ENCODE measurements around the gene TET2. TPM values are rescaled to one million over a fixed set of nuclear protein-coding genes. Genes with fewer than 3 reads are reported as not detected.
"Not testable (repeated sequence)": the region's sequence is repeated elsewhere in the genome, so short reads cannot be mapped to it uniquely, and the experiment has no call there.

Gene TET2
- total RNA-seq, 1 donor: 18.1 TPM

DNA sequence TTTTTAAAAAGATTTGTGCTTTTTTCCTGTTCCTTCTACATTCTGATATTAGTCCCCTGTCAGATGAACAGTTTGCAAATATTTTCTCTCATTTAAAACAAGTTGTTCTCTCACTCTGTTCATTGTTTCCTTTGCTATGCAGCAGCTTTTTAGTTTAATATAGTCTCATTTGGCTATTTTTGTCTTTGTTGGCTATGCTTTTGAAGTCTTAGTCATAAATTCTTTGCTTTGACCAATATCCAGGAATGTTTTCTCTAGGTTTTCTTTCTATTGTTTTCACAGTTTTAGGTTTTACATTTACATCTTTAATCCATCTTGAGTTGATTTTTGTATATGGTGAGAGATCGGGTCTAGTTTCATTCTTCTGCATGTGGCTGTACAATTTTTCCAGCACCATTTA is 136.8 kb downstream of the TET2 start:
- no peak for DNase-seq (ENCODE audit: low read depth)
- TF ChIP-seq, protein P1, sequence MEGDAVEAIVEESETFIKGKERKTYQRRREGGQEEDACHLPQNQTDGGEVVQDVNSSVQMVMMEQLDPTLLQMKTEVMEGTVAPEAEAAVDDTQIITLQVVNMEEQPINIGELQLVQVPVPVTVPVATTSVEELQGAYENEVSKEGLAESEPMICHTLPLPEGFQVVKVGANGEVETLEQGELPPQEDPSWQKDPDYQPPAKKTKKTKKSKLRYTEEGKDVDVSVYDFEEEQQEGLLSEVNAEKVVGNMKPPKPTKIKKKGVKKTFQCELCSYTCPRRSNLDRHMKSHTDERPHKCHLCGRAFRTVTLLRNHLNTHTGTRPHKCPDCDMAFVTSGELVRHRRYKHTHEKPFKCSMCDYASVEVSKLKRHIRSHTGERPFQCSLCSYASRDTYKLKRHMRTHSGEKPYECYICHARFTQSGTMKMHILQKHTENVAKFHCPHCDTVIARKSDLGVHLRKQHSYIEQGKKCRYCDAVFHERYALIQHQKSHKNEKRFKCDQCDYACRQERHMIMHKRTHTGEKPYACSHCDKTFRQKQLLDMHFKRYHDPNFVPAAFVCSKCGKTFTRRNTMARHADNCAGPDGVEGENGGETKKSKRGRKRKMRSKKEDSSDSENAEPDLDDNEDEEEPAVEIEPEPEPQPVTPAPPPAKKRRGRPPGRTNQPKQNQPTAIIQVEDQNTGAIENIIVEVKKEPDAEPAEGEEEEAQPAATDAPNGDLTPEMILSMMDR (IDR thresholded peaks at IDR 0.05; ENCODE audit: insufficient read depth, low read depth, low read length): no peak

DNA sequence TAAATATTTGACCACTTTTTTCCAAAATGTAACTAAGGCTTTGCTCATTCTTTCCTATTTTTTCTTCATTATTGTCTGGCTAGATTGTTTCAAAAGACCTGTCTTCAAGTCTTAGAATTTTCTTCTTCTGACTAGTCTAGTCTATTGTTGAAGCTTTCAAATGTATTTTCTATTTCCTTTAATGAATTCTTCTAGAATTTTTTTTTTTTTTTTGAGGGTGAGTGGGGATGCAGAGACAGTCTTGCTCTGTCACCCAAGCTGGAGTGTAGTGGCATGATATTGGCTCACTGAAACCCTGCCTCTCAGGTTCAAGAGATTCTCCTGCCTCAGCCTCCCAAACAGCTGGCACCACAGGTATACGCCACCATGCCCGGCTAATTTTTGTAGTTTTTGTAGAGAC is 141.4 kb downstream of the TET2 start:
- H3K4me3 ChIP-seq (ENCODE audit: low read depth, low read length): no peak overlapping the region
- DNase-seq (ENCODE audit: low read depth): no peak
- TF ChIP-seq, protein P1 (IDR thresholded peaks at IDR 0.05; ENCODE audit: insufficient read depth, low read depth, low read length): no peak

More for the DNA sequence above, 136.8 kb downstream of the TET2 start:
- H3K4me3 ChIP-seq (ENCODE audit: low read depth, low read length): no peak overlapping the region

DNA sequence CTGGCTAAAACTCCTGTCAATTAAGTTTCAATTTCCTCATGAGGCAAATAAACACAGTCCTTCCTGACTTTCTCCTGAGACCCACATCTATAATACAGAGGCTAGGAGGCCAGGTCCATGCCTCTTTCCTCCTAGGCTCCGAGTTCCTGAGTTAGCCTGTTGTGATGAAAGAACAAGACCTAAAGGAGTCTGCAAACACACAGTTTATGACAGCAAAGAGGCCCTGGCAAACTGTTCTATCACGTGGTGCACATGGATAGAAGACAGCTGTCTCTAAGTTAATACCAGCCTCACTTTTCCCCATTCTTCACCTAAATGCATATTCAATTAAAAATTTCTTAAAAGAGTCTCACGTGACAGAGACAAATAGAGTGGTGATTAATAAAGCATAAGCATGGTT is 145.2 kb downstream of the TET2 start:
- TF ChIP-seq, protein P1 (IDR thresholded peaks at IDR 0.05; ENCODE audit: insufficient read depth, low read depth, low read length): no peak
- H3K4me3 ChIP-seq (ENCODE audit: low read depth, low read length): no peak overlapping the region
- DNase-seq (ENCODE audit: low read depth): peak; percentile 13

DNA sequence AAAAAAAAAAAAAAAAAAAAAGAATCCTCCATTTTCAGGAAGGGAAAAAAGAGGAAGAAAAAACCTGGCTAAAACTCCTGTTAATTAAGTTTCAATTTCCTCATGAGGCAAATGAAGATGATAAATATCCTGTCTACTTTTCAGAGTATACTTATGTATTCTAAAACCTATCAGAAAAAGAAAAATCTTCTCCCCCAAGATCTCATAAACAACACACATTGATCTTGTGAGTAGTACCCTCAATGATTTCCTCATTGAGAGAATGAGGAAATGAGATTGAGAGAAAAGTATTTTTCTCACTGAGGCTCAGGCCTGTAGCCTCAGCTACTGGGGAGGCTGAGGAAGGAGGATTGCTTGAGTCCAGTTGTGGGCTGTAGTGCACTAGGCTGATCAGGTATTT is 146.7 kb downstream of the TET2 start:
- TF ChIP-seq, protein P1 (IDR thresholded peaks at IDR 0.05; ENCODE audit: insufficient read depth, low read depth, low read length): no peak
- no peak for DNase-seq (ENCODE audit: low read depth)
- no peak overlapping the region for H3K4me3 ChIP-seq (ENCODE audit: low read depth, low read length)

DNA sequence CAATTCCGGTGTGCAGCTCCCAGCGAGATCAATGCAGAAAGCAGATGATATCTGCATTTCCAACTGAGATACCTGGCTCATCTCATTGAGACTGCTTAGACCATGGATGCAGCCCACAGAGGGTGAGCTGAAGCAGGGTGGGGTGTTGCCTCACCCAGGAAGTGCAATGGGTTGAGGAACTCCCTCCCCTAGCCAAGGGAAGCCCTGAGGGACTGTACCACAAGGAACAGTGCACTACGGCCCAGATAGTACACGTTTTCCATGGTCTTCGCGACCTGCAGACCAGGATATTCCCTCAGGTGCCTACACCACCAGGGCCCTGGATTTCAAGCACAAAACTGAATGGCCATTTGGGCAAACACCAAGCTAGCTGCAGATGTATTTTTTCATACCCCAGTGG is 150.0 kb downstream of the TET2 start:
- no peak for DNase-seq (ENCODE audit: low read depth)
- TF ChIP-seq, protein P1 (IDR thresholded peaks at IDR 0.05; ENCODE audit: insufficient read depth, low read depth, low read length): no peak
- no peak overlapping the region for H3K4me3 ChIP-seq (ENCODE audit: low read depth, low read length)

DNA sequence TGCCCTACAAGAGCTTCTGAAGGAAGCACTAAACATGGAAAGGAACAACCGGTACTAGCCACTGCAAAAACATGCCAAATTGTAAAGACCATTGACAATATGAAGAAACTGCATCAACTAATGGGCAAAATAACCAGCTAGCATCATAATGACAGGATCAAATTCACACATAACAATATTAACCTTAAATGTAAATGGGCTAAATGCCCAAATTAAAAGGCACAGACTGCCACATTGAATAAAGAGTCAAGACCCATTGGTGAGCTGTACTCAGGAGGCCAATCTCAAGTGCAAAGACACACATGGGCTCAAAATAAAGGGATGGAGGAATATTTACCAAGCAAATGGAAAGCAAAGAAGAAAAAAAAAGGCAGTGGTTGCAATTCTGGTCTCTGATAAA is 152.4 kb downstream of the TET2 start:
- DNase-seq (ENCODE audit: low read depth); H3K4me3 ChIP-seq (ENCODE audit: low read depth, low read length): not testable (repeated sequence)

DNA sequence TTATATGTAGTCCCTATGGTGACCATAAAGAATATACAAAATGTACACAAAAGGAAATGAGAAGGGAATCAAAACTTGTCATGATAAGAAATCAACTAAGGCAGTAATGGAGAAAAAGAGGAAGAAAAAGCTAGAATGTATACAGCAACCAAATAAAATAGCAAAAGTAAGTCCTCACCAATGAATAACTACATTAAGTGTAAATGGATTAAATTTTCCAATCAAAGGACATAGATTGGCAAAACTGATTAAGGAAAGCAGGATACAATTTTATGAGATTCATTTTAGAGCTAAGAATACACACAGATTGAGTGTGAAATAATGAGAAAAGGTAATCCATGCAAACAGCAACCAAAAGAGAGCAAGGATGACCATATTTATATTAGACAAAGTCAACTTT is 157.4 kb downstream of the TET2 start:
- no peak for DNase-seq (ENCODE audit: low read depth)
- H3K4me3 ChIP-seq (ENCODE audit: low read depth, low read length): no peak overlapping the region
- TF ChIP-seq, protein P1 (IDR thresholded peaks at IDR 0.05; ENCODE audit: insufficient read depth, low read depth, low read length): no peak
